GM21381 (cell line): ENCODE measurements around the gene UTS2B.

Experiments used
- ATAC-seq: cut with Tn5 transposase; IDR thresholded peaks from one replicate; pipeline ENCODE4 v1.9.1; 2021; ENCODE audit warnings: mild to moderate bottlenecking, moderate library complexity; ENCODE audit not compliant: unreplicated experiment

UTS2B gene, protein sequence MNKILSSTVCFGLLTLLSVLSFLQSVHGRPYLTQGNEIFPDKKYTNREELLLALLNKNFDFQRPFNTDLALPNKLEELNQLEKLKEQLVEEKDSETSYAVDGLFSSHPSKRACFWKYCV

DNA sequence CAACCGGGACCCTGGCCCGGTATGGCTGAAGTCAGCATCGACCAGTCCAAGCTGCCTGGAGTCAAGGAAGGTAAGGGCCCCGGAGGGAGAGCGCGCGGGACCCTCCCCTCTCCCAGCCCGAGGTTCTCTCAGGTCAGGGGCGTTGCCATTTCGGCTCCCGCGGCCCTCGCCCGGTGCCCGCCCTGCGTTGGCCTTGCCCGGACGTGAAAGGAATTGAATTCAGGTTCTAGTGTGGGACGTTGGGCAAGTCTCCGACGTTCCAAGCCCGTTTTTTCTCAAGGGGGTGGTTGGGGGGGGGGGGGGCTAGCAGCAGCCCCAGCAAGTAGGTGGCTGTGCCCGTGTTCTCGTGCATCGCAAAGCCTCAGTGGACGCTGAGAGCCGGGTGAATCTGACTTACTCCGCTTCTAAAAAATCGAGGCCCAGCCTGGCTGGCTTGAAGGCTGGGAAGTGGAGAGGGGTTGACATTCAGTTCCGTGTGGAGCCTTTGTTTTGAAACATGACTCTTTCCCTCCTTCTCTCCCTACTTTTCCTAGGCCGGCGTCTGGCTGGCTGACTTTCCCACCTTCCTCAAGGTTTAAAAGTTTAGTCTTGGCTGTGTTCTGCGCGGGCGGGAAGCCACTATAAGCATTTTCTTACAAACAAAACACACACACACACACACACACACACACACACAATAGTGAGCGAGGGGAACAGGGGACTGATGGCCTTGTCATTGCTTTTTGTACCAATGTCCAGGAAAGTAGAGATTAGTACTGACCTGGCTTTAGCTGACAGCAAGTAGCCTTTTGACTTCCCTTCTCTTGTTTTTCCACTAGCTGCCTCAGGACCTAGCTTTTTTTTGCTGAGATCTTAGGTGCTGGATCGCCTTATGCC, at the start of gene UTS2B:
Gene UTS2B (minus strand): TSS at position 873 of the 876 bp plus-strand sequence. CDS start 48,337 bp downstream, outside the sequence.
- peak; percentile 20 for ATAC-seq

- ATAC-seq, result no peak
These were observed 49.7 kb upstream of the UTS2B start for GRCh38 chr3:191380001-191380400.

DNA sequence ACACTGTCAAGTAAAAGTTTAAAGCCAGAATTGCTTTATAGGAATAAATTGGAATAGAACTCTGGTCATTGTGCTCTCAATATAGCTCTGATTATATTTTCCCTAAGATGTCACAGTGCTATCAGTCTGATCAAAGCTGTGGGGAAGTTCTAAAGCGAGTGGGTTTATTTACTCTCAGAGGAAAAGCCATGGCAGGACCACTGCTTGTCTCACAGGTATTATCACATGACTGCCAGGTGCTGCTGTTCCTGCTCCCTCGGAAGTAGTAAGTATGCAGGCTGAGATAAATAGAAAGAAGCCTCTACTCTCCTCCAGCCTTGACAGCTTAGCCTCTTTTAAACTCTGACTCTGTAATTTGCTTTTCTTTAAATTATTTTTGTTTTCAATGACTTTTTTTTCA, 49.1 kb upstream of the UTS2B start:
- ATAC-seq, result no peak

- no peak for ATAC-seq
These were observed 48.0 kb upstream of the UTS2B start for GRCh38 chr3:191378142-191378812.

GRCh38 chr3:191376516-191377141, 46.3 kb upstream of the UTS2B start:
- no peak for ATAC-seq

- no peak for ATAC-seq
These were observed 43.0 kb upstream of the UTS2B start for GRCh38 chr3:191373327-191373726.

DNA sequence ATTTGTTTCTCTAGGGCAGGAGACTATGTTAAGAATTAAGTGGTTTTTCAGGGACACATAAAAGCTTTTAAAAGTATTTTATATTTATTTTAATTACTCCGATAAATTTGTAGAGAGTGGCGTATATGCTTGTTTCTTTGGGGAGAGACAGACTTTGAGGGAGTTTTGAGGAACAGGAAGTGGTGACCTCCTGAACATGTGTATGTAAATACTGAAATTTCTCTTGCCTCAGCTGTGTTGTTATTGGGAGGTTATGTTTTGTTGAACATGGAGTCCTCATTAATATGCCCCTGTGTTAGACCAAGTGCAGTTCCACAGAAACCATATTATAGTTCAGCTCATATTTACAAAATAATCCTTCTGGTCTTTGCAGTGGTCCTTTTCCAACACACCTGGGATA, 41.8 kb upstream of the UTS2B start:
- ATAC-seq, result no peak

GRCh38 chr3:191369616-191370010, 39.3 kb upstream of the UTS2B start:
- no peak for ATAC-seq

DNA sequence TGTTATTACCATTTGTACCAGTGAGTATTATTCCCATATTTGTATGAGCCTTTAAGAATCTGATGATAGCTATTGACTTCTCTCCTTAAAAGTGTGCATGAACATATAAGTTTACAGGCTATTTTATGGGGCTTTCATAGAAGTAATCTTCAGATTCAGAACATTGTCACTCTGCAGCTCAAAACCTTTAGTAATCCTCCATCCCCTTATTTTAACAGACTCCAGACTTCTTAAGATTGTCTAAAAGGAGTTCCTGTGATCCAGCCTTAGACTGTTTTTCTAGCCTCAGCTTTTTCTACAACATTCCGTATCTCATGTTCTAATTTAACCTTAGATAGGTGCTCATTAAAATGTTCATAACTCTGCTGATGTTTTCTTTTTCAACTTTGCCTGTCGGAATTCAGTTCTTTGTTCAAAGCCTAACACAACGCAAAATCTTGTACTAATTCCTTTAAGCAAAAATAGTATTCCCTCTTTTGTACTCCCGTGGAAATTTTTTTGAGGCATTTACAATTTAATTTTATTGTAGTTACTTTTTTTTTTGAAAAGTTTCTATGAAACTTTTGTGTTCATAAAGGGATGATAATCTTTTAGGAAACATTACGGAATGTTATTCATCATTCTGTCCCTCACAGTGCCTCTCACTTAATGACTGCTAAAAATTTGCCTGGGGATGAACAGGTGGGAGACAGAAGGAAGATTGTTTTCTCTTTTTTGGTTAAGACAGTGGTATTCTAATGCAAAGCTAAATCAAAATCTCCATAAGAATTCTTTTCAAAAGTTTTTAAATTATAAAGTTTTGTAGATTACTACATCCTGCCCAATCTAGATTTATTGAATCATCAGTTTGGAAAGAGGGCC, 38.7 kb upstream of the UTS2B start:
- ATAC-seq, result no peak

GRCh38 chr3:191366675-191367074, 36.3 kb upstream of the UTS2B start:
- no peak for ATAC-seq

GRCh38 chr3:191363221-191363620, 32.9 kb upstream of the UTS2B start:
- no peak for ATAC-seq

- ATAC-seq, result no peak
These were observed 32.3 kb upstream of the UTS2B start for GRCh38 chr3:191362524-191363090.

DNA sequence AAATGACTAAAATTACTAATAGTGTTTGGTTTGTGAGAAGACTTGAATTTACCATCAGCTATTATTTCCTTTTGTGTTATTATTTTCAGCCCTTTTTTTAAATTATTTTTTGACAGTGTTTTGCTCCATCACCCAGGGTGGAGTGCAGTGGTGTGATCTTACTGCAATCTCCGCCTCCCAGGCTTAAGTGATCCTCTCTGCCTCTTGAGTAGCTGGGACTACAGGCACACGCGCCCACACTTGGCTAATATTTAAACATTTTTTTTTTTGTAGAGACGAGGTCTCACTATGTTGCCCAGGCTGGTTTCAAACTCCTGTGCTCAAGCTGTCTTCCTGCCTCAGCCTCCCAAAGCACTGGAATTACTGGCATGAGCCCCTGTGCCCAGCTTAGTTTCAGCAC, 31.7 kb upstream of the UTS2B start:
- no peak for ATAC-seq

- no peak for ATAC-seq
These were observed 31.1 kb upstream of the UTS2B start for GRCh38 chr3:191361456-191361855.

- ATAC-seq, result no peak
These were observed 30.3 kb upstream of the UTS2B start for GRCh38 chr3:191360620-191361019.

- no peak for ATAC-seq
These were observed 28.6 kb upstream of the UTS2B start for GRCh38 chr3:191358929-191359328.

DNA sequence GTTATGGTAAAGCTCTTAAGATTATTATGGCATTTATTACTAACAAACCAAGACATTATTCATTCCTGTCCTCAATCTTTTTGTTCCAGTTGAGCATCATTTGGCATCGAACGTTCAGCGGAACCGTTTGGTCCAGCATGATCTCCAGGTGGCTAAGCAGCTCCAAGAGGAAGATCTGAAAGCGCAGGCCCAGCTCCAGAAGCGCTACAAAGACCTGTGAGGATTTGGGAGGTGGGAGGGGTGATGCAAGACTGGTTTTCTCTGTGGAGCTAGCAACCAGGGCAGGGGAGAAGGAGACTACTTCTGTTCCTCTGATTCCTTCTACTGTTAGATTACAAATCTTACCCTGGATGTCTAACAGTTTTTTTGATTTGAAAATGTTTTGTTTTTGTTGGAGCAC, 27.6 kb upstream of the UTS2B start:
- no peak for ATAC-seq

- ATAC-seq, result no peak
These were observed 26.5 kb upstream of the UTS2B start for GRCh38 chr3:191356631-191357439.

- peak; percentile 68 for ATAC-seq
These were observed 25.1 kb upstream of the UTS2B start for GRCh38 chr3:191355406-191355805.
